NCI-H2196 treated with DMSO at 0.1 percent for 48 hours (cell line): ENCODE results near the gene COL9A3.

Experiments used
- DNase-seq: peaks from one replicate; lab custom pipeline; 2025; ENCODE audit not compliant: unreplicated experiment; lab: John Stamatoyannopoulos, UW

The COL9A3 gene

DNA sequence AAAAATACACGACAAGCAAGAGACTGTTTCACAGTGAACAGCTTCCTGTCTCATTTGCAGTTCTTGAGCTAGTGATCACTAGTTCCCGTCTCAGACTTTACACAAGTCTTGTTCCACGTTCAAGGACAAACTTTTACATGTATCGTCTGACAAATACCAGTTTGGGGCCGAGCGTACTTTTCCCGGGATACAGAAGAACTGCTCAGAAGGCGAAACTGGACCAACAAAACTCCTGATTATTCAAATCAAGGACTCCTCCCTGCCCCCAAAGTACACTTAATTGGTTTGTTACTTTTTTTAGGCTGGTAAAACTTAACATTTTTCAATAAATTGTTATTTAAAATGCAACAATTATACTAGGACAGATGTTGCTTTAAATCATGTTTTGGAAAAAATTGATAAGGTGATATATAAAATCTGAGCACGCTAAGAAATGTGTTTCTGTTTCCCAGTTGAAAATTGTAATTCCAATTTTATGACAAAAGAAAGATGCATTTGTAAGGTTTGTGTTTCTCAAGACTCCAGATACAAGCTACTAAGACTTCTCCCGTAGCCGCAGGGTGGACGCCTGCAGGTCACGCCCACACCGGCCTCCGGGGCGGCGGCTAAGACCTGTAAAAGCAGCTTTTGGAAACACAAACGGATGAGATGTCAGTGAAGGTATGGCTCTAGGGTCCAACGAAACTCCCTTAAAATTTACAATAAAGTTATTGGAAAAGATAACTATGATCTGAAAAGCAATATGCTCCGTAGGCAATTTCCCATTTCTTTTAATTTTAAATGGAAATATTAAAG is 61.6 kb downstream of the COL9A3 start:
- no peak for DNase-seq

- DNase-seq = no peak
Observed at GRCh38 chr20:62879275-62880146, 62.7 kb downstream of the COL9A3 start.

- no peak for DNase-seq
Observed at GRCh38 chr20:62880147-62880934, 63.5 kb downstream of the COL9A3 start.

- no peak for DNase-seq
Observed at GRCh38 chr20:62880935-62881661, 64.2 kb downstream of the COL9A3 start.

DNA sequence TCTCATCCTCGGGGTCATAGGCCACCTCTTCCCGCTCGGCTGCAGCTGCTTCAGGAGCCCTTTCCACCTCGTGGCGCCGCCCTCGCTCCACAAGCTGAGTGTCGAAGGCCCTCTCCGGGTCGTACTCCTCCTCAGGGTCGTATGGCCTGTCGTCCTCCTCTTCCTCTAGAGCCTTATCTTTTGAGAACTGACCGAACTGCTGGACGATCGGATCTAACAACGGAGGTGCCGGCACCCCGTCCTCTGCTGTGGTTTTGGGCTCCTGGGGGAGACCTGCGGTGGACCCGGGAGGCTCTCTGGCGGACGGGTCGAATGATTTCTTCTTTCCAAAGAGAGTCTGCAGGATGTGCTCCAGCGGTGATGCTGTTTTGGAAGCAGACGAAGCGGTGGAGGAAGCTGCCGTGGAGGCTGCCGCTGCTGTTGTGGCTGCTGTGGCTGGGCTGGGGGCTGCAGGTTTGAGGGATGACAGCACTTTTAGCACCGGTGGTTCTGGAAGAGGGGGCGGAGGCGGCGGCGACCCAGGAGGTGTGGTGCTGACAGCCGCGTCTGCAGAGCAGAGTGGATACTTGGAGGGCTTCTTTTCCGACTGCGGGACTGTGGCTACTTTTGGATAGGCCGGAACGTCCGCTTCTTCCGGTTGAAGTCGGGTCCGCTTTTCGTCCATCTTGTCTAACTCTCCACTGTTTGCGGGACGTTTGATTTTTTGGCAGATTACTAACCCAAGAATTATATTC is 65.0 kb downstream of the COL9A3 start:
- no peak for DNase-seq

- no peak for DNase-seq
Observed at GRCh38 chr20:62882426-62882825, 65.6 kb downstream of the COL9A3 start.

DNA sequence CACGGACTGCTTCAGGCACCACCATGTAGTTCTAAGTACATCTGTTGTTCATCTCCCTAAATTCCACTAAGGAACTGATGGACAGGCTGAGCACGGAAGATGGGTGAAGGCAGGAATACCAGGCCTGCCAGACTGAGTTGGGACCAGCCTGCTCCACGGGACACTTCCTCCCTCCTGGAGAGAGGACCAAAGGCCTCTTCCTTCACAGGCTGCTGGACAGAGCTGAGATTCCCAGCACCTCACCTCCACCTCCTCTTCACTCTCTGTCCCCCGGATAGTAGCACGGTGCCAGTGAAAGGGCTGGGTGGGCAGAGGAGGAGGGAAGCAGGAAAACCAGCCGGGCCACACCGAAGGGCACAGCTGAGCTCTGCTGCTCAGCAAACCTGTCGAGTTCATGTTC is 67.7 kb downstream of the COL9A3 start:
- no peak for DNase-seq

GRCh38 chr20:62885046-62885895 is 68.4 kb downstream of the COL9A3 start:
- no peak for DNase-seq

DNA sequence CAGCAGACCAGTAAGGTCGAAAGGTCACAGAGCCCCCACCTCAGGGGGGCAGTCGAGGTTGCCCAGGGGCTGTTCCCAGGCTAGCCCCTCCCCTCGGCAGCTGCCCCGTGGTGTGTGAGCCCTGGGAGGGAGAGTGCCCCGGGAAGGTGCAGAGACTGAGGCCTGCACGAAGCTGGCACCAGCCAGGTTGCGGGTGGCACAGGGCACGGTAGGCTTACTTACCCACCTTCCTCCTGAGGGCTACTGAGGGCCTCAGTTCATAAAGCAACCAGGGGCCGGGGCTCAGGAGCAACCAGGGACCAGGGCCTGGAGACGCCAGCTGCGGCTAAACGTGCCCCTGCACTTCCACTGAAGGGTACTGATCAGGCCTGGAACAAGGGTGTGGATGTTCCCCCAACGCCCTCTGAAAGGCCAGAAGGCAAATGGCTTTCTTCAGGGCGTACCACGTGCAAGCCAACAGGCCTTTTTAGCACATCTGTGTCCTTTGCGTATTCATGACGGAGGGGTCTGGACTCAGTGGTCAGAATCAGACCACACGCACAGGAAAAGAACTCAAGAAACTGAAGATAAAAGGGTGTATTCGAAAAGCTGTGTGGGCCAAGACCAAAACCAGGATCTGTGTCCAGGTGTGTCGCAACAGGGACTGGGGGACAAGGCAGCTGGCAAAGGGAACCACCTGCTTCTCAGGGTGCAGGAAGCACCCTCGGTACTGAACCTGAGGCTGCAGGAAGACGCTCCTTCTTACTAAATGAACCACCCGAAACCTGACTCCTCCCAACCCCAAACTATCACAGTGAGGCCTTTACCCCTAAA is 69.3 kb downstream of the COL9A3 start:
- DNase-seq = peak; percentile 28

DNA sequence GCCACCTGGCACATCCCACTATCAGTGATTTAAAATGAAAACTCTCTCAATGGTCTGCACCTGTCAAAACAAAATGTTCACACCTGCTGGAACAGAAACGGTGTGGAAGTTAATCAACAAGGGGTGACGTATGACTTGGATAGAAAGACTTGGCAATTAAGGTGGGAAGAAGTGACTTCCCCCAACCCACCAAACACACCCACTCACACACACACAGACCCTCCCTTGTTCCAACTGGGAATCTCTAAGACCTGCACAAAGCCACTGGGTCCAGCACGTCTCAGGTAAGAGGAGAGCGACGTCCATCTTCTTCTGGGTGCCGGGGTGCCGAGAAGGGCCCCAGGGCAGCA is 69.8 kb downstream of the COL9A3 start:
- DNase-seq = no peak

DNA sequence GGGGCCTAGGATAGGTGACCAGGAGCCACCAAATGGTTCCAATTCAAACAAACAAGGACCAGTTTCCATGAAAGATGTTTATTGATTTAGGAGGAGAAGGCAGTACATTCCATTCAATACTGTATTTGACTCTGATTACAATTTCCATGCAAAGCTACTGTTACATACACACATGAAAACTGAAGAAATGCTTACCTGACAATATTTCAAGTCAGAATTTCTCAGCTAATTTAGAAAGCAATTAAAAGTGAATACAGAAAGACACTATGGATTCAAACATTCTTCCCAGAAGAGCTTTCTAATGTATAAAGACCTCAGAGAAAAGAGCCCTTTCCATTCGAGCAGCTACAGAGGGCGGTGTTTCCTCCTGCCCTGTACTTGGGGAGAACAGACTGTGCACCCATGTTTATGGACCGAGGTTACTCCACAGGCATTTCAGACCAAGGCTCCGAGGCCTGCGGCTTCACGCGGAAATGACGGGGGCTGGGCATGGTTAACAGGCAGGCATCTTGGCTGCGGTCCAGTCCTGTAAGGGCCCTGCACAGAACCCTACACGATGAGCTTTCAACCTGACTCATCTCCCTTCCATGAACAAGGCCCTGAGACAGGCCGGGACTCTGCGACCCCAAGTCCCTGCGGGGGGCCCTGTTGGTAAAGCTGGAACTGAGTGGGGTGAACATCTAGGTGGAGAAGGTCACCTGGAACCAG is 70.5 kb downstream of the COL9A3 start:
- peak; percentile 61 for DNase-seq

DNA sequence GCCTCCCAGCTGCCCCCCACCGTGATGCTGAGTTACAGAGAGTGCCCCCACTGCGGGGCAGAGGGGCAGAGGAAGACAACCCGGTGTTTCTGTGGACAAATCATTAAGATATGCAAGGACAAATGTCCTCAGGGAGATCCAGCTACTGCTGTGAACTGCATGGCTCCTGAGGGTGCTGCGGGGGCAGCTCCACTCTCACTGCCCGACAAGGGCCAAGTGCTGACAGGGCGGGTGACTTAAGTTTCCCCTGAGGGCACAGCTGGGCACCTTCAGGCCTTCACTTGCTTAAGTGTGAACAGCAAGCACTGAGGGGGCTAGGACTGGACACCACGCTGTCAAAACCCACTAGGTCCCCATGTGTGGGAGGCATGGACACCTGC is 71.0 kb downstream of the COL9A3 start:
- DNase-seq = no peak

DNA sequence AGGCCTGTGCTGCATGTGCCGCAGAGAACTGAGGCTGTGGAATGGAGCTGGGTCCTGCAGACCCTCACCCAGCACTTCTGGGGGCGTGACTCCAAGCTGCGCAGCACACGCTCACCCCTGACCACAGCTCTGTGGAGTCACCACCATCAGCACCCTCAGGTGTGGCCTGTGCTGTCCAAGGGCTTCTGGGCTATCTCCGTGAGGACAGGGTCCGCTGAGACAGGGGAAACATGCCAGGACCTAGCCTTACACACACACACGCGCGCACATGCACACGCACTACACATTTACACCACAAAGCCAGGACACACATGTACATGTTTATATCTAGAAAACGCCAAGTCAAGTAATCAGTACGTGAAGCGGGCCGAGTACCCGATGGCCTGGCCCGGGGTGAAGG is 71.6 kb downstream of the COL9A3 start:
- DNase-seq = no peak

DNA sequence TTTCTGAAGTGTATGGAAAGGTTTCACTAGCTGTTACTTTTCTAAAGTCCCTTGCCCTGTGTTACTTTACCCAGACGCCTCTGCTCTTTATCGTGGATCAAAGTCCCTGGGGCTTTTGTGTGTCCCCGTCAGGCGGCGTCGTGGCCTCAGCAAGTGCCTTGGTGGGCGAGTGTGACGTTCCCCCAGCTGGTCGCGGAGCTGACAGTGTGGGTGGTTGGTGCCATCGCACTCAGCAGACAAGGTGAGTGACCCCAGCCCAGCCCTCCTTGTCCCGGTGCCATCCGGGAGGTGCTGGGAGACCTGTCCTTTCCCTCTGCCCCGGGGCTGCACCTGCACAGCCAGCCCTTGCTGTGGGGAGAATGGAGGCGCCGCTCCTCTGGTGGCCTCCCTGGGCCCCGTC is 72.1 kb downstream of the COL9A3 start:
- DNase-seq = no peak

- no peak for DNase-seq
Observed at GRCh38 chr20:62889411-62889810, 72.6 kb downstream of the COL9A3 start.

DNA sequence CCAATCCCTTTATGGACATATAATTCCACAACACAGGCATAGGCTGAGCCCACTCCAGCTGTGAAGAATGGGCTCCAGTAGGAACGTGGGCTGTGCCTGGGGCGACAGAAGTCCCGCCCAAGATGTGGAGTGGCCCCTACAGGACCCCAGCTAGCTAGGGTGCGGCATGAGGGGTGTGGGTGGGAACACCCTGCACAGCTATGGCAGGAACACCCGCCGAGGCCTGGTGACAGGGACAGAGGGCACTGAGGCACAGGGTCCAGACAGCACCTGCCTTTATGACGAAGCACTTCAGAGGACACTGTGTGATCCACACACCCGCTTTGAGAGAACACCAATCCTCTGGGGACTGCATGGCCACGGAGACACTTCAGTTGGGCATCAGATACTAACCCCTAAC is 73.0 kb downstream of the COL9A3 start:
- DNase-seq = no peak

DNA sequence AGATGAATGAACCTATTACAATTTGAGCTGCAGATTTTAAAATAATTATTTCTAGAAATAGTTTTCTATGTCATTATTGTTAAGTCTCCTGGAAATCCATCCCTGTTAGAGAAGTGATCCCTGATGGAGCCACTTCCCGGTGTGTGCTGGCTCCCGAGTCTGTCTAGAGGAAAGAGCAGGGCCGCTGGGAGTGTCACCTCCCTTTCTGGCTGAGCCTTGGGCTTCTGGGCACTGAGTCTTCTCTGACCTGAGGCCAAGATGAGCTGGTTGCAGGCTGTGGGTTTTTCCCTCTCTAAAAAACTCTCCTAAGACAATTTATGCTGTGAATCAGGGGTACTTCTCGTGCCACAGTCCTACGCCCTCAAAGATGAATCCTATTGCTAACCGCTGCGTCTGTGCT is 73.6 kb downstream of the COL9A3 start:
- DNase-seq = no peak
